Measurements from ENCODE around the gene SEC24D.
"Not testable (repeated sequence)": the region's sequence is repeated elsewhere in the genome, so short reads cannot be mapped to it uniquely, and the experiment has no call there.

SEC24D gene, protein sequence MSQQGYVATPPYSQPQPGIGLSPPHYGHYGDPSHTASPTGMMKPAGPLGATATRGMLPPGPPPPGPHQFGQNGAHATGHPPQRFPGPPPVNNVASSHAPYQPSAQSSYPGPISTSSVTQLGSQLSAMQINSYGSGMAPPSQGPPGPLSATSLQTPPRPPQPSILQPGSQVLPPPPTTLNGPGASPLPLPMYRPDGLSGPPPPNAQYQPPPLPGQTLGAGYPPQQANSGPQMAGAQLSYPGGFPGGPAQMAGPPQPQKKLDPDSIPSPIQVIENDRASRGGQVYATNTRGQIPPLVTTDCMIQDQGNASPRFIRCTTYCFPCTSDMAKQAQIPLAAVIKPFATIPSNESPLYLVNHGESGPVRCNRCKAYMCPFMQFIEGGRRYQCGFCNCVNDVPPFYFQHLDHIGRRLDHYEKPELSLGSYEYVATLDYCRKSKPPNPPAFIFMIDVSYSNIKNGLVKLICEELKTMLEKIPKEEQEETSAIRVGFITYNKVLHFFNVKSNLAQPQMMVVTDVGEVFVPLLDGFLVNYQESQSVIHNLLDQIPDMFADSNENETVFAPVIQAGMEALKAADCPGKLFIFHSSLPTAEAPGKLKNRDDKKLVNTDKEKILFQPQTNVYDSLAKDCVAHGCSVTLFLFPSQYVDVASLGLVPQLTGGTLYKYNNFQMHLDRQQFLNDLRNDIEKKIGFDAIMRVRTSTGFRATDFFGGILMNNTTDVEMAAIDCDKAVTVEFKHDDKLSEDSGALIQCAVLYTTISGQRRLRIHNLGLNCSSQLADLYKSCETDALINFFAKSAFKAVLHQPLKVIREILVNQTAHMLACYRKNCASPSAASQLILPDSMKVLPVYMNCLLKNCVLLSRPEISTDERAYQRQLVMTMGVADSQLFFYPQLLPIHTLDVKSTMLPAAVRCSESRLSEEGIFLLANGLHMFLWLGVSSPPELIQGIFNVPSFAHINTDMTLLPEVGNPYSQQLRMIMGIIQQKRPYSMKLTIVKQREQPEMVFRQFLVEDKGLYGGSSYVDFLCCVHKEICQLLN

DNA sequence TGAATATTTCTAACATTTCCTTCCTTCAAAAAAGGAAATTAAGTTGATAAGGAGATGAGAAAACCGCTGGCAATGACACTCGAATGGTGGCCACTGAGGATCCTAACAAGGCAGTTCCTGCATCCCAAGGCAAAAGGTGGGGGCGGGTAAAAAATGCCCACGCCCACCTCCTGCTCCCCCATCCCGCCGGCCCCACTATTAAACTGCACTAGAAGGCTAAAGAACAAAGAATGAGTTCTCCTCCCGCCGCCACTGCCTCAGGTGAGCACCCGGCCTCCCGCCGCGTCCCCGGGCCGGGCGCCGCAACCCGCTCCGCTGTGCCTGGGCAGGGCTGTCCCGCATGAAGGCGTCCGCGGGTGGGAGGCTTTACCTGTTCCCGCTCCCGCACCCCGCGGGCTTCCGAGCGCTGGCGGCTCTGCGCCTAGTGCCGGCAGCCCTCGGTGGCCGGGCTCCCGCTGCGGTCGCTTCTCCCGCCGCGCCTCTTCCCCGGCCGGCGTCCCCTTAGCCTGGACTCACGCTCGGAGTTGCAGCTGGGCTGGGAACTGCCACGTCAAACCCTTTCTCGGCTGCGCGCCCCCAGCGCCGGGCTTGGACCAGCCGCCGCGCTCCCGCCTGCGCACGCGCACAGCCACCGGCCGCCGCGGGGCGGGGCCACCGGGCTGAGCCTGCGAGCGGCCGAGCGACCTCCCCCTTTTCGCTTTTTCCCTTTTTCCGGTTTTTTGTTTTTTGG is at the start of gene SEC24D:
SEC24D (minus strand) TSS at position 556 of the 730 bp plus-strand sequence. CDS start 2,430 bp downstream, outside the sequence.
- DNase-seq: peak; percentile 72

DNA sequence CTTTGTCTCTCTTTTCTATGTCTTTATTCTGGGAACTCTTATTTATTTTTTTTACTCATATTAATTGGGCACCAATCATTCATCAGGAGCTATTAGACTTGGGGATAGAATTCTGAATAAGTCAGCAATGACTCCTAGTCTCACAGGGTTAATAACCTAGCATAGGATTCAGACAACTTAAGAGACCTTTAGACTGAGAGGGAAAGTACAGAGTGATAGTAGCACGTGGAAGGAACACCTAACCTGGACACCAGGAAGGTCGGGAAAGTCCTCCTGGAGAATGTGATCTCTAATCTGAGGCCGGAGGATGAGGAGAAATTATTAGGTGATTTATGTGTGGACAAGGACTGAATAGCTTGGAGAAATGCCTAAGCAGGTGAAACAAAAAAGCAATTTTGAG is 48.8 kb upstream of the SEC24D start:
- no peak for DNase-seq

DNA sequence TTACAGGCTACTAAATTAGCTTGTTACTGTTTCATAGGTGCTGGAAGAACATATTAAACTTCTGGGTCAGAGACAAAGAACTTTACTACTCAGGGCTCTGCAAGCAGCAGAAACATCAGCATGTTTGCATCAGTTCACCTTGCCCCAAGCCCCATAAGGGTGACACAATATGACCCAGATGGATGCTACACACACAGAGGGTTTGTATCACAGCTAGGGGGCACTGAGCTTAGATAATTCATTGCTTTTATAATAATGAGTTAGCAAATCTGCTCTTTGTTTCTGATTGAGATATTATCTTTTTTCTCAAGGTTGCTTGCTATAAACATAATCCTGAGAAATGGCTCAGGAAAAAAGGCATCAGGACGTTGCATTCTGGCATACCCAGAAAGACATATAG is 47.9 kb upstream of the SEC24D start:
- DNase-seq: no peak

- DNase-seq: no peak
Measured at GRCh38 chr4:118881512-118882146, 45.7 kb upstream of the SEC24D start.

DNA sequence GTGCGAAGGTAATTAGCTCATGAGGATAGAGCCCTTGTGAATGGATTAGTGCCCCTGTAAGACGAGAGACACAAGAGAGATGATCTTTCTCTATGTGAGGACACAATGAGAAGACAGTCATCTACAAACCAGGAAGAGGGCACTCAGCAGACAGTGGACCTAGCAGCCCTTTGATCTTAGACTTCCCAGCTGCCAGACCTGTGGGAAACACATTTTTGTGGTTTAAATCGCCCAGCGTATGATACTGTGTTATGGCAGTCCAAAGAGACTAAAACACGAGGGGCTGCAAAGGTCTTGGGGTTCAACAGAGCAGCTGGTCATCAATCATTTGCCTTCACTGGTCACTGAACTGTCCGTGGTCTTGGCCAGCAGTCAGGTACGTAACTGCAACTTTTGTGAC is 43.5 kb upstream of the SEC24D start:
- no peak for DNase-seq

DNA sequence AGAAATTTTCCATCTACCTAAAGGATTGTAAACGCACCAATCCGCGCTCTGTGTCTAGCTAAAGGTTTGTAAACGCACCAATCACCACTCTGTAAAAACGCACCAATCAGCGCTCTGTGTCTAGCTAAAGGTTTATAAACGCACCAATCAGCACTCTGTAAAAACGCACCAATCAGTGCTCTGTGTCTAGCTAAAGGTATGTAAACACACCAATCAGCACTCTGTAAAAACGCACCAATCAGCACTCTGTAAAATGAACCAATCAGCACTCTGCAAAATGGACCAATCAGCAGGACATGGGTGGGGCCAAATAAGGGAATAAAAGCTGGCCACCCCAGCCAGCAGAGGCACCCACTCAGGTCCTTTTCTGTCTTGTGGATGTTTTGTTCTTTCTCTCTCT is 42.6 kb upstream of the SEC24D start:
- DNase-seq: not testable (repeated sequence)

DNA sequence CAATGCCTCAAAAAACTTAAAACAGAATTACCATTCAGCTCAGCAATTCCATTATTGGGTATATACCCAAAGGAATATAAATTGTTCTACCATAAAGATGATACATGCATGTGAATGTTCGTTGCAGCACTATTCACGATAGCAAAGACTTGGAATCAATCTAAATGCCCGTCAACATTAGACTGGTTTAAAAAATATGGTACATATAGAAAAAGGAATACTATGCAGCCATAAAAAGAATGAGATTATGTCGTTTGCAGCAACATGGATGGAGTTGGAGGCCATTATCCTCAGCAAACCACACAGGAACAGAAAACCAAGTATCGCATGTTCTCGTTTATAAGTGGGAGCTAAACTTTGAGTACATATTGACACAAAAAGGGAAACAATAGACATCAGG is 41.9 kb upstream of the SEC24D start:
- DNase-seq: no peak

- DNase-seq: no peak
Measured at GRCh38 chr4:118872181-118872580, 36.3 kb upstream of the SEC24D start.

DNA sequence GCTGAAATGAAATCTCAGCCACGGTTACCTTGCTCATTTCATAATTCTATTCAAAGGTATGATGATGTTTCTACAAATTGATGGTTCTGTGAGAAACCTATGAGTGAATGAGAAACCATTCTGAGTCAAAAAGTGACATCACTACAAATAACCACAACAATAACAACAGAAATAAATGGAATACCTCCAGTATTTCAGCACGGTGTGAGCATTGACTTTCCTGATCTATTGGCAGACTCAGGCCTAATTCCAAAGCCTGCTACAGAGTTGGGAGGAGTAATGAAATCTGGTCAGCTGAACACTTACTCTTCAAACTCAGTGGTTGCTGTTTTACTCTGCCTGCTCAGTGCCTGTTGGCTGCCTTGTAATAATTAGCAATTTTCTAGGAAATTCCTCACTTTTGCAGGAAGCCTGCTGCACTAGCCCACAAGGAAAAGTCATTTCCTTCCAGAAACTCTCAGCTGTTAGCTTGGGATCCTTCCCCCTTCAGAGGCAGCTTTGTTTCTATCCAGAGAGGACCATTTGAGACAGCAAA is 33.9 kb upstream of the SEC24D start:
- no peak for DNase-seq

GRCh38 chr4:118867311-118868067 is 31.6 kb upstream of the SEC24D start:
- DNase-seq: no peak

GRCh38 chr4:118866442-118866841 is 30.5 kb upstream of the SEC24D start:
- DNase-seq: peak; percentile 63

GRCh38 chr4:118865091-118865708 is 29.3 kb upstream of the SEC24D start:
- DNase-seq: peak; percentile 44

GRCh38 chr4:118858779-118859178 is 22.9 kb upstream of the SEC24D start:
- no peak for DNase-seq

- DNase-seq: no peak
Measured at GRCh38 chr4:118857760-118858159, 21.8 kb upstream of the SEC24D start.

DNA sequence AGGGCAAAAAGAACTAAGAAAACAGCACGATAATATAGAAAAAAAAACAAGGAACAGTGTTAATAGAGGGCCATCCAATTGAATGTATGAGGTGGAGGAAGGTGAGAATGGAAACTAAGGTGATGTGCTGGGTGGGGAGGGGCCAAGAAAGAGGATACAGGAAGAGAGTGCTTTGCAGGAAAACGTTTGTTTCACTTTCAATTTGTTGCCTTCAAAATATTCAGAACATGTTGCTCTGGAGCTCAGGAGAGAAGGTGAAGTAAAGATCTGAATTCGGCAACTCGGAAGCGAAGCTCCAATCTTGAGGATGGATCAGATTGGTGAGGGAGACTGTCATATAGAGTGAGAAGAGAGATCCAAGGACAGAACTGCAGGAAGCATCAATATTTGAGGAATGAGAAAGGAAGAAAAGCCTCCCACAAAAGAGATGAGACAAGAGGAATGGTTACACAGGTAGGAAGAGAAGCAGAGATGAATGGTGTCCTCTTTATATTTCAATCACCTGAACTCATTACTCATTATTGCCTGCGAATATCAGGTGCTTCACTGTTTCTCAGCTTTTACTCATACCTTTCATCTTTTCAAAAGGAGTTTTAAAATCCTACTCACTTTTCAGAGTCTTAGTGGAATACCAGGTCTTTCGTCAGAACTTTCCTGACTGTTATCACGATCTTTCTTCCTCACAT is 14.7 kb upstream of the SEC24D start:
- peak; percentile 2 for DNase-seq

DNA sequence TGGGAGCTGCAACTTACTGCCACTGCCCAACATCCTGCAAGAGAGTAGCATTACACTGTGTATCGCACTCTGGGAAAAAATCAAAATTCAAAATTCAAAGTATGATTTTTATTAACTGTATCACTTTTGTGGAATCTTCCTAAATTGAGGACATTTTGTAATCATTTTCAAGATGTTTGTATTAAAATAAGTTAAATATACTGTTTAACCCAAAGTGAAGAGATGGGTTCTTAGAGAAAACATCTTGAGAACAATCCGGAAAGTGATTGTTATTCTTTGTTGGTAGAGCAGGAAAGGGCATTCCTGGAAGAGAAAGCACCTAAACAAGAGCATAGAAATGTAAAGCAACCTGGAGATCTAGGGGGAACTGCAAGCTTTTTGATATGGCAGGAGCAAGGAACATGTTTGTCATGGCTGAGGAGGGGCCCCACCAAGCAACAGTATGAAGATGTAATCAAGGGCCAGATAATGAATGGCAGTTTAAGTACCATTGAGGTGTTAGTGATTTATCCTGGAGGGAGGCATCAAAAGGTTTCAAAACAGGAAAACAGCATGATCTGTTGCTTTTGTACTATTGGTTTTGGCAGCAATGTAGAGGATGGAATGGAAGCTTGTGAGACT is 14.1 kb upstream of the SEC24D start:
- DNase-seq: no peak

DNA sequence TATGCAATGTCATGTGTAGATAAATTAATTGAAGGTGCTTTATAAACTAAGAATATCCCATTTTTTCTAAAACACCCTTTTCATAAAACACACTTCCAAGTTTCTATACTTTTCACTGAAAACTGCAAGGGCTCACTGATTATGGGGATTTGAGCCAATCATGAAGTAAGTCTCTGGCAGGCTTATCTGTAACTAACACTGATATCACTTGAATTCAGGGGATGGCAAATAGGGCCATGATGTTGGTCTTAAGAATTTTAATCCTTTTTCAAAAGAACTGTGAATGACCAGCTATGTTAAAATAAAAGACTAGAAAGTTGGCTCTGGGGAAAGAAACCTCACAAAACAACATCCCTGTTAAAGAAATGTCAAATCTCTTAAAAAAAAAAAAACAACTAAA is 13.0 kb upstream of the SEC24D start:
- no peak for DNase-seq

- DNase-seq: no peak
Measured at GRCh38 chr4:118848242-118848641, 12.3 kb upstream of the SEC24D start.

DNA sequence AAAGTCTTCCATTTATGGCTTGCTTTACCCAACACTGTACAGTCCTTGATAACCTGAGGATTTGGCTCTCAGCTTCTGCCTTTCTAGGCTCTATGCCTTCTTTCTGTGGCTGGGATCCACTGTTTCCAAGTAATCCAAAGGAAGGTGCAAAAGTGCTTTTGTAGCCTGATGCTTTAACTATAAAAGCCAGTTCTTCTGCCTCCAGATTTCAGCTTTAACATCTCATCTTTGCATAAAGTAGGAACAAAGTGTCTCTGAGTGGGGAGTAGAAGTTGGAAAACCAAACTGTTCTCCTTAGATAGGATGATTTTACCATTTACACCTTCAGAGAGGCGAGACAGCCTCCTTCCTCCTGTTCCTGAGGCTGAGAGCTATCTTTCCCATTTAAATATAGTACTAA is 11.1 kb upstream of the SEC24D start:
- DNase-seq: no peak

GRCh38 chr4:118845552-118846050 is 9.7 kb upstream of the SEC24D start:
- no peak for DNase-seq
